Globus pallidus (tissue), 1 donor: ENCODE measurements around the gene RING1.
"Not testable (repeated sequence)": the region's sequence is repeated elsewhere in the genome, so short reads cannot be mapped to it uniquely, and the experiment has no call there.

Experiments
- DNase-seq: peaks from one replicate; pipeline ENCODE4 v3.0.0-alpha.2; 2015; ENCODE audit warnings: low spot score

RING1 gene

DNA sequence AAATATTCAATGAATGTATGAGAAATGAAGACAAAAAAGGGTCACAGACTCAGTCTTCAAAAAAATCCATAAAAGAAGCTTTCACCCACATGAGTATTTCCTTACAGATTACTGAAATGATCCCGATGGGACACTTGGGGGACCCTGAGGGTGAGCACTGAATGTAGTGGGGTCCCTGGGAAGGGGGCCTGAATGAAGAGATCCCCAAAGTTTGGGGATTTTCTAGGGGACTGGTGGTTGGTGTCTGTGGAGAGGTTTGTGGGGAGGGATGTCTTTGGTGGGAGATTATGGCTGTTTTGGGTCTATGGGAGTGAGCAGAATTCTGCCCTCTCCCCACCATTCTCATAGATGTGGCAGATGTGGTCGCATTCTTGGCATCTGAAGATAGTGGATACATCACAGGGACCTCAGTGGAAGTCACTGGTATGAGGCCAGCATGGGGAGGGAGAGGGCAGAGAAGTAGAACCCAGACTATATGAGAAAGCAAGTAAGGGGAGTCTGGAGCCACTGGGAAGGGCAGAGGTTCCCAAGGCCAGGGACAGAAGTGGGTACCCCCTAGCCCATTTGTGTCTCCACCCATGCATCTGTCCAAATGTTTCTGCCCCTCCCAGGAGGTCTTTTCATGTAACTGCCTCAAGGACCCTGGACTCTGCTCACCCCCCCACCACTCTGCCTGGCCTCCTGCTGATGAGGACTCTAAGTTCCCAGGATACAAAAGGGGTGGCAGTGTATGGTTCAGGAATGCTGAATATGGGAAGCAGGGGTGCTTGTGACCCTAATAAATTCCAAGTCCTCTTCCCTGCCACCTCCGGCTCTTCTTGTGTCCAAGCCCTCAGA, 2.1 kb upstream of the RING1 start:
- DNase-seq = no peak

- no peak for DNase-seq
Measured at GRCh38 chr6:33206864-33207551, 1.3 kb upstream of the RING1 start.

- DNase-seq = no peak
Measured at GRCh38 chr6:33207552-33208090, 679 bp upstream of the RING1 start.

- no peak for DNase-seq
Measured at GRCh38 chr6:33209856-33210255, 1.6 kb downstream of the RING1 start.

DNA sequence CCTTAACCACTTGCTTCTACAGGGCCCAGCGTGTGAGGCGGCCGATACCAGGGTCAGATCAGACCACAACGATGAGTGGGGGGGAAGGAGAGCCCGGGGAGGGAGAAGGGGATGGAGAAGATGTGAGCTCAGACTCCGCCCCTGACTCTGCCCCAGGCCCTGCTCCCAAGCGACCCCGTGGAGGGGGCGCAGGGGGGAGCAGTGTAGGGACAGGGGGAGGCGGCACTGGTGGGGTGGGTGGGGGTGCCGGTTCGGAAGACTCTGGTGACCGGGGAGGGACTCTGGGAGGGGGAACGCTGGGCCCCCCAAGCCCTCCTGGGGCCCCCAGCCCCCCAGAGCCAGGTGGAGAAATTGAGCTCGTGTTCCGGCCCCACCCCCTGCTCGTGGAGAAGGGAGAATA, 2.8 kb downstream of the RING1 start:
- DNase-seq = no peak

DNA sequence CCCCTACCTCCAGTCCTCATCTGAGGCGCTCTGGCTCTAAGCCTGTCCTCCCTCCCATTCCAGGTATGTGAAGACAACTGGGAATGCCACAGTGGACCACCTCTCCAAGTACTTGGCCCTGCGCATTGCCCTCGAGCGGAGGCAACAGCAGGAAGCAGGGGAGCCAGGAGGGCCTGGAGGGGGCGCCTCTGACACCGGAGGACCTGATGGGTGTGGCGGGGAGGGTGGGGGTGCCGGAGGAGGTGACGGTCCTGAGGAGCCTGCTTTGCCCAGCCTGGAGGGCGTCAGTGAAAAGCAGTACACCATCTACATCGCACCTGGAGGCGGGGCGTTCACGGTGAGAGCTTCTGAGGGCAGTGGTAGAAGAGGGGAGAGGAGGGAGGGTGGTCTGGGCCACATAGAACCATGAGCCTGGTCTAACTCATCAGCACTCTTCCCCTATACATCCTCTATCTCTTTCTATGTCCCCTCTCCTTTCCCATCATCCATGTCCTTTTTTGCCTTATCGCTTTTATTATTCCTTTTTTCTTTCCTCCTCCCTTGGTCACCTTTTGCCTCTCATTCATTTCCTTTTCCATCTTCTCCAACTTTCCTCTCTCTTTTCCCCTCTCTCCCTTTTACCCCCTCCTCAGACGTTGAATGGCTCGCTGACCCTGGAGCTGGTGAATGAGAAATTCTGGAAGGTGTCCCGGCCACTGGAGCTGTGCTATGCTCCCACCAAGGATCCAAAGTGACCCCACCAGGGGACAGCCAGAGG, 3.5 kb downstream of the RING1 start:
- no peak for DNase-seq

DNA sequence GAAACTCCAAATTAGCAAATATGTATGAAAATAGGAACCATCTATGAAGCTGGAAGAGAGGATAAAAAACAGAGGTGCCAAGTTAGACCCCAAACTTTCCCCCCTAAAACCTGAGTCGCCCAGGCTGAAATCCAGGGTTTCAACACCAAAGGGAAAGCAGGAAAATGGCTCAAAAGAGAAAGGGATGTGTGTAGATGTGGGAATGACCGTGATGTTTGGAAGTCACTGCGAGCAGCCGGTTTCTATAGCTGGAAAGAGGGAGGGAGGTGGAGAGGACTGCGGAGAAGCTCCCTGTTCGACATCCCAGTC, 4.5 kb downstream of the RING1 start:
- DNase-seq = no peak

GRCh38 chr6:33213166-33213988, 5.1 kb downstream of the RING1 start:
- no peak for DNase-seq

GRCh38 chr6:33213989-33214335, 5.7 kb downstream of the RING1 start:
- no peak for DNase-seq

- DNase-seq = no peak
Measured at GRCh38 chr6:33215271-33216116, 7.2 kb downstream of the RING1 start.

GRCh38 chr6:33216117-33216649, 7.9 kb downstream of the RING1 start:
- no peak for DNase-seq

GRCh38 chr6:33217246-33217645, 8.9 kb downstream of the RING1 start:
- no peak for DNase-seq

GRCh38 chr6:33217681-33218080, 9.4 kb downstream of the RING1 start:
- DNase-seq = no peak

GRCh38 chr6:33226503-33227120, 18.3 kb downstream of the RING1 start:
- not testable (repeated sequence) for DNase-seq

GRCh38 chr6:33235221-33235634, 26.9 kb downstream of the RING1 start:
- no peak for DNase-seq

DNA sequence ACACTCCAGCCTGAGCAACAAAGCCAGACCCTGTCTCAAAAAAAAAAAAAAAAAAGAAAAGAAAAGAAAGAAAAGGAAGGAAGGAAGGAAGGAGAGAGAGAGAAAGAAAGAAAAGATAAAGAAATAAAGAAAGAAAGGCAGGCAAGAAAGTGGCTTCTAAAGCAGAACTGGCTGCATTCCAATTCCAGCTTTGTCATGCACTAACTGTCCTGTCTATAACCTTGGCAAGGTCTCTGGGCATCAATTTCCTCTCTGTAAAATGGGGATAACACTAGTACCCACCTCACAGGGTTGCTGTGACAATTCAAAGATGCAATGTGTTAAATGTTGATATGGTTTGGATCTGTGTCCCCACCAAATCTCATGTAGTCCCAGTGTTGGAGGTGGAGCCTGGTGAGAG, 28.0 kb downstream of the RING1 start:
- DNase-seq = no peak

DNA sequence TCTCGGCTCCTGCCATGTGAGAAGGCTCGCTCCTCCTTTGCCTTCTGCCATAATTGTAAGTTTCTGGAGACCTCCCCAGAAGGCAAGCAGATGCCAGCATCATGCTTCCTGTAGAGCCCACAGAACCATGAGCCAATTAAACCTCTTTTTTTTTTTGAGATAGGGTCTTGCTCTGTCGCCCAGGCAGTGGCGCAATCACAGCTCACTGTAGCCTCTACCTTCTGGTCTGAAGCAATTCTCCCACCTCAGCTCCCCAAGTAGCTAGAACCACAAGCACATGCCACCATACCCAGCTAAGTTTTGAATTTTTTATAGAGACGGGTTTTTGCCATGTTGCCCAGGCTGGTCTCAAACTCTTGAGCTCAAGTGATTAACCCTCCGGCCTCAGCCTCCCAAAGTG, 28.6 kb downstream of the RING1 start:
- DNase-seq = no peak

DNA sequence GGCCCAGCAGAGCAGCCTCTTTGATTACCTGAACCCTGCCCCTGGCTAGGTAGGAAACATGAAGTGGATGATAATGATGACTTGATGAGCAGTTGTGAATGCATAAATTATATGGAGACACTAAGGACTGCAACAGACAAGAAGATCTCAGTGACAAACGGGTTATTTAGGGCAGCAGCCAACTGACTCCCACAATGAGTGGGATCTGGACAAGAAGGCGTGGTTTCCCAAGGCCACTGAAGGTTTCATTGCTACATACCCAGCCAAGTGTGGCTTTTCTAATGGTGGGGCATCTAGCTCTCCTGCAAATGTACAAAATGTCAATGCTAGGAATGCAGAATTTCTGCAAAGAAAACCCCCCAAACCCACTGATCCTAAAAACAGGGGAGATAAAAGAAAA, 29.4 kb downstream of the RING1 start:
- no peak for DNase-seq

DNA sequence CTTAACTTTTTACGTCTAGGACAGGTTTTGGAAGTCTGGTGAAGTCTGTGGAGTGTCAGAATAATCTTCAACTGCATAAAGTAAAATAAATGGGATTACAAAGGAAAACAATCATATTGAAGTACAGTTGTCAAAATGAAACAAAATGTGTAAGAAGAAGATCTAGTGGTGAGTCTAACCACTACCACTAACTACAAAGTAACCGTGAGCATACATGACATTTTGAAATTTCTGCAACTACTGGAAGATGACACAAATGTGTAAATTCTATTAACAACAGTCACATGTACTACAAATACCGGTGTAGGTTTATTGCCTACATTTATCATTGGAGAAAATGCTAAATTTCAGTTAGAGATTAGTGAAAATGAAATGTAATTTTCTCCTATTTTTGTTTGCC, 33.7 kb downstream of the RING1 start:
- DNase-seq = no peak

DNA sequence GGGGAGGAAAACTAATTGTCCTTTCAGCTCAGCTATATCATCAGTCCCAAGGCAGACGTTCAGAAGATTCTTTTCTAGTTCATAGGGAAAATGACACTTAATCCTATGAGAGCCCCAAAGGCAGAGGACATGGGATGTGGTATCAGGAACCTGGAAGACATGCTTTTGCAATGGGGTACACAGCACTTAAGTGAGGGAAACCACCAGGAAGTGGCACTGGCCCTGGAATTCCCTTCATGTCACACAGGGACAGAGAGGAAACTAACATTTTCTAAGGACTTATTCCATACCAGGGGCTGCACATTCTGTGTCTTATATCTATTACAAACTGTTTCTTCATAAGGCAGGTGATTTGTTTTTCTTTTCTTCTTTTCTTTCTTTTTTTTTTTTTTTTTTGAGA, 35.2 kb downstream of the RING1 start:
- no peak for DNase-seq
